HepG2 (cell line): Measurements from ENCODE around the gene MAST1. TPM values are rescaled to one million over a fixed set of nuclear protein-coding genes. Genes with fewer than 3 reads are reported as not detected.

Experiments
- DR1 ChIP-seq: sonication (generic); formaldehyde crosslinking; IDR thresholded peaks from 2 replicates; pipeline ENCODE4 v1.8.0; 2021; ENCODE audit warnings: mild to moderate bottlenecking, missing genetic modification reagents, inconsistent platforms
- FLYWCH1 ChIP-seq: sonication (generic); formaldehyde crosslinking; IDR thresholded peaks from 2 replicates; pipeline ENCODE4 v1.8.1; 2023; ENCODE audit warnings: mild to moderate bottlenecking, missing genetic modification reagents
- GMEB2 ChIP-seq: IDR thresholded peaks from 2 replicates; pipeline ENCODE4 v1.6.1; 2016; ENCODE audit warnings: missing biosample characterization, missing genetic modification reagents, low read depth
- HOXD1 ChIP-seq: sonication (generic); formaldehyde crosslinking; IDR thresholded peaks from 2 replicates; pipeline ENCODE4 v1.5.0; 2020; ENCODE audit warnings: missing genetic modification reagents
- IRX3 ChIP-seq: sonication (generic); formaldehyde crosslinking; IDR thresholded peaks from 2 replicates; pipeline ENCODE4 v1.8.1; 2023; ENCODE audit warnings: mild to moderate bottlenecking, low read depth, missing genetic modification reagents, borderline replicate concordance
- PLRG1 ChIP-seq: fragments of 450-650 bp; conservative IDR thresholded peaks from 2 replicates; pipeline ENCODE4 v1.6.1; 2016
- SP2 ChIP-seq: sonication (generic); formaldehyde crosslinking; IDR thresholded peaks from 2 replicates; pipeline ENCODE4 v1.5.1; 2020; ENCODE audit warnings: mild to moderate bottlenecking, missing genetic modification reagents
- TARDBP ChIP-seq: sonication (generic); formaldehyde crosslinking; IDR thresholded peaks from 2 replicates; pipeline ENCODE4 v1.8.0; 2022; ENCODE audit warnings: mild to moderate bottlenecking, missing genetic modification reagents
- ZBTB34 ChIP-seq: sonication (generic); formaldehyde crosslinking; IDR thresholded peaks from 2 replicates; pipeline ENCODE4 v1.8.0; 2022; ENCODE audit warnings: mild to moderate bottlenecking, missing genetic modification reagents
- ZFAT ChIP-seq: sonication (generic); formaldehyde crosslinking; conservative IDR thresholded peaks from 2 replicates; pipeline ENCODE4 v1.8.1; 2023; ENCODE audit warnings: missing genetic modification reagents, inconsistent platforms
- ZNF282 ChIP-seq: fragments of 450-650 bp; IDR thresholded peaks from 2 replicates; pipeline ENCODE4 v1.6.1; 2018; ENCODE audit not compliant: partially characterized antibody
- ZNF670 ChIP-seq: sonication (generic); formaldehyde crosslinking; IDR thresholded peaks from 2 replicates; pipeline ENCODE4 v1.8.0; 2022; ENCODE audit warnings: mild to moderate bottlenecking, missing genetic modification reagents, borderline replicate concordance
- polyA plus RNA-seq, 8 experiments: library from polyadenylated mRNA; depleted of rRNA in 3 of 8; stranded (reverse) in 7 of 8; unstranded in 1 of 8; fragments of >200 nt; fragmentation: Illumina TruSeq in 4 of 8; extraction: Trizol in 4 of 8; gene quantifications; 2 replicates each; pipeline versions ENCODE4 v1.2.1 to v1.2.3, GENCODE V29; 2011 to 2016; ENCODE audit warnings: low read depth in 4 of 8, missing spikeins in 1 of 8, mixed read lengths in 1 of 8; ENCODE audit not compliant: insufficient read depth in 1 of 8
- total RNA-seq, 5 experiments: library from RNA; depleted of rRNA; stranded (reverse); fragments of >200 nt; fragmentation: Illumina TruSeq; extraction: Trizol; gene quantifications; 2 replicates each; pipeline ENCODE4 v1.2.3, GENCODE V29; 2016; ENCODE audit warnings: low read depth in 1 of 5
- TF ChIP-seq, protein P1 (sequence below): sonication (generic); formaldehyde crosslinking; IDR thresholded peaks from 2 replicates; pipeline ENCODE4 v1.4.0; 2020; ENCODE audit warnings: missing genetic modification reagents, borderline replicate concordance
- TF ChIP-seq, protein P2 (sequence below): sonication (generic); formaldehyde crosslinking; IDR thresholded peaks from 2 replicates; pipeline ENCODE4 v1.5.1; 2020; ENCODE audit warnings: missing genetic modification reagents, mild to moderate bottlenecking, borderline replicate concordance
- TF ChIP-seq, protein P3 (sequence below): sonication (generic); formaldehyde crosslinking; IDR thresholded peaks from 2 replicates; pipeline ENCODE4 v1.4.0; 2020; ENCODE audit warnings: missing genetic modification reagents, borderline replicate concordance

MAST1 gene
- total and polyA plus RNA-seq, 2 of the 13 experiments (the other 11 are each of a cell fraction or from before 2014, with no cell fraction given) = 0.73 to 4.7 TPM

- TF ChIP-seq, protein P1, sequence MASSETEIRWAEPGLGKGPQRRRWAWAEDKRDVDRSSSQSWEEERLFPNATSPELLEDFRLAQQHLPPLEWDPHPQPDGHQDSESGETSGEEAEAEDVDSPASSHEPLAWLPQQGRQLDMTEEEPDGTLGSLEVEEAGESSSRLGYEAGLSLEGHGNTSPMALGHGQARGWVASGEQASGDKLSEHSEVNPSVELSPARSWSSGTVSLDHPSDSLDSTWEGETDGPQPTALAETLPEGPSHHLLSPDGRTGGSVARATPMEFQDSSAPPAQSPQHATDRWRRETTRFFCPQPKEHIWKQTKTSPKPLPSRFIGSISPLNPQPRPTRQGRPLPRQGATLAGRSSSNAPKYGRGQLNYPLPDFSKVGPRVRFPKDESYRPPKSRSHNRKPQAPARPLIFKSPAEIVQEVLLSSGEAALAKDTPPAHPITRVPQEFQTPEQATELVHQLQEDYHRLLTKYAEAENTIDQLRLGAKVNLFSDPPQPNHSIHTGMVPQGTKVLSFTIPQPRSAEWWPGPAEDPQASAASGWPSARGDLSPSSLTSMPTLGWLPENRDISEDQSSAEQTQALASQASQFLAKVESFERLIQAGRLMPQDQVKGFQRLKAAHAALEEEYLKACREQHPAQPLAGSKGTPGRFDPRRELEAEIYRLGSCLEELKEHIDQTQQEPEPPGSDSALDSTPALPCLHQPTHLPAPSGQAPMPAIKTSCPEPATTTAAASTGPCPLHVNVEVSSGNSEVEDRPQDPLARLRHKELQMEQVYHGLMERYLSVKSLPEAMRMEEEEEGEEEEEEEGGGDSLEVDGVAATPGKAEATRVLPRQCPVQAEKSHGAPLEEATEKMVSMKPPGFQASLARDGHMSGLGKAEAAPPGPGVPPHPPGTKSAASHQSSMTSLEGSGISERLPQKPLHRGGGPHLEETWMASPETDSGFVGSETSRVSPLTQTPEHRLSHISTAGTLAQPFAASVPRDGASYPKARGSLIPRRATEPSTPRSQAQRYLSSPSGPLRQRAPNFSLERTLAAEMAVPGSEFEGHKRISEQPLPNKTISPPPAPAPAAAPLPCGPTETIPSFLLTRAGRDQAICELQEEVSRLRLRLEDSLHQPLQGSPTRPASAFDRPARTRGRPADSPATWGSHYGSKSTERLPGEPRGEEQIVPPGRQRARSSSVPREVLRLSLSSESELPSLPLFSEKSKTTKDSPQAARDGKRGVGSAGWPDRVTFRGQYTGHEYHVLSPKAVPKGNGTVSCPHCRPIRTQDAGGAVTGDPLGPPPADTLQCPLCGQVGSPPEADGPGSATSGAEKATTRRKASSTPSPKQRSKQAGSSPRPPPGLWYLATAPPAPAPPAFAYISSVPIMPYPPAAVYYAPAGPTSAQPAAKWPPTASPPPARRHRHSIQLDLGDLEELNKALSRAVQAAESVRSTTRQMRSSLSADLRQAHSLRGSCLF = peak; percentile 81; the same call in 1 of the 2 replicates
- no peak for TF ChIP-seq ZBTB34 (CRISPR knock-in tag)
- TF ChIP-seq SP2 (CRISPR knock-in tag) = no peak
- no peak for TF ChIP-seq ZNF670 (CRISPR knock-in tag)
- peak; percentile 100 for TF ChIP-seq GMEB2 (CRISPR knock-in tag)
- TF ChIP-seq ZNF282 = no peak
- TF ChIP-seq HOXD1 (CRISPR knock-in tag) = peak; percentile 73; the same call in 1 of the 2 replicates
- no peak for TF ChIP-seq PLRG1
- TF ChIP-seq, protein P2, sequence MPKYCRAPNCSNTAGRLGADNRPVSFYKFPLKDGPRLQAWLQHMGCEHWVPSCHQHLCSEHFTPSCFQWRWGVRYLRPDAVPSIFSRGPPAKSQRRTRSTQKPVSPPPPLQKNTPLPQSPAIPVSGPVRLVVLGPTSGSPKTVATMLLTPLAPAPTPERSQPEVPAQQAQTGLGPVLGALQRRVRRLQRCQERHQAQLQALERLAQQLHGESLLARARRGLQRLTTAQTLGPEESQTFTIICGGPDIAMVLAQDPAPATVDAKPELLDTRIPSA (CRISPR knock-in tag) = no peak
- TF ChIP-seq DR1 (CRISPR knock-in tag) = peak; percentile 84
- peak; percentile 73; the same call in 1 of the 2 replicates for TF ChIP-seq IRX3 (CRISPR knock-in tag)
- TF ChIP-seq, protein P3, sequence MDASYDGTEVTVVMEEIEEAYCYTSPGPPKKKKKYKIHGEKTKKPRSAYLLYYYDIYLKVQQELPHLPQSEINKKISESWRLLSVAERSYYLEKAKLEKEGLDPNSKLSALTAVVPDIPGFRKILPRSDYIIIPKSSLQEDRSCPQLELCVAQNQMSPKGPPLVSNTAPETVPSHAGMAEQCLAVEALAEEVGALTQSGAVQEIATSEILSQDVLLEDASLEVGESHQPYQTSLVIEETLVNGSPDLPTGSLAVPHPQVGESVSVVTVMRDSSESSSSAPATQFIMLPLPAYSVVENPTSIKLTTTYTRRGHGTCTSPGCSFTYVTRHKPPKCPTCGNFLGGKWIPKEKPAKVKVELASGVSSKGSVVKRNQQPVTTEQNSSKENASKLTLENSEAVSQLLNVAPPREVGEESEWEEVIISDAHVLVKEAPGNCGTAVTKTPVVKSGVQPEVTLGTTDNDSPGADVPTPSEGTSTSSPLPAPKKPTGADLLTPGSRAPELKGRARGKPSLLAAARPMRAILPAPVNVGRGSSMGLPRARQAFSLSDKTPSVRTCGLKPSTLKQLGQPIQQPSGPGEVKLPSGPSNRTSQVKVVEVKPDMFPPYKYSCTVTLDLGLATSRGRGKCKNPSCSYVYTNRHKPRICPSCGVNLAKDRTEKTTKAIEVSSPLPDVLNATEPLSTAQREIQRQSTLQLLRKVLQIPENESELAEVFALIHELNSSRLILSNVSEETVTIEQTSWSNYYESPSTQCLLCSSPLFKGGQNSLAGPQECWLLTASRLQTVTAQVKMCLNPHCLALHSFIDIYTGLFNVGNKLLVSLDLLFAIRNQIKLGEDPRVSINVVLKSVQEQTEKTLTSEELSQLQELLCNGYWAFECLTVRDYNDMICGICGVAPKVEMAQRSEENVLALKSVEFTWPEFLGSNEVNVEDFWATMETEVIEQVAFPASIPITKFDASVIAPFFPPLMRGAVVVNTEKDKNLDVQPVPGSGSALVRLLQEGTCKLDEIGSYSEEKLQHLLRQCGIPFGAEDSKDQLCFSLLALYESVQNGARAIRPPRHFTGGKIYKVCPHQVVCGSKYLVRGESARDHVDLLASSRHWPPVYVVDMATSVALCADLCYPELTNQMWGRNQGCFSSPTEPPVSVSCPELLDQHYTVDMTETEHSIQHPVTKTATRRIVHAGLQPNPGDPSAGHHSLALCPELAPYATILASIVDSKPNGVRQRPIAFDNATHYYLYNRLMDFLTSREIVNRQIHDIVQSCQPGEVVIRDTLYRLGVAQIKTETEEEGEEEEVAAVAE (CRISPR knock-in tag) = peak; percentile 66; the same call in 1 of the 2 replicates
- no peak for TF ChIP-seq TARDBP (CRISPR knock-in tag)
- 0 out of 2 replicates have a peak, but pooled peaks have one; percentile 47 for TF ChIP-seq ZFAT (CRISPR knock-in tag)
- TF ChIP-seq FLYWCH1 (CRISPR knock-in tag) = no peak
Observed at GRCh38 chr19:12806242-12807081, 31.9 kb upstream of the MAST1 start, which contains the start of gene RNASEH2A (continued).
